Activated gamma-delta T cell treated with Interleukin-2 at 50 U/mL for 16 hours (primary cell): ENCODE measurements around the gene EYS.

ENCODE experiments used
- DNase-seq: peaks from one replicate; pipeline ENCODE4 v3.0.0-alpha.2; 2020

Gene EYS

GRCh38 chr6:64696053-64696452 lies 1011.0 kb downstream of the EYS start:
- no peak for DNase-seq

- no peak for DNase-seq
Observed at GRCh38 chr6:64694356-64694755, 1012.7 kb downstream of the EYS start.

GRCh38 chr6:64691064-64691463 lies 1016.0 kb downstream of the EYS start:
- no peak for DNase-seq

GRCh38 chr6:64685401-64685800 lies 1021.6 kb downstream of the EYS start:
- no peak for DNase-seq

- no peak for DNase-seq
Observed at GRCh38 chr6:64683682-64684081, 1023.3 kb downstream of the EYS start.

GRCh38 chr6:64681416-64682160 lies 1025.4 kb downstream of the EYS start:
- DNase-seq, result no peak

GRCh38 chr6:64680446-64680845 lies 1026.6 kb downstream of the EYS start:
- no peak for DNase-seq

GRCh38 chr6:64679416-64679815 lies 1027.6 kb downstream of the EYS start:
- DNase-seq, result no peak

GRCh38 chr6:64672651-64673050 lies 1034.4 kb downstream of the EYS start:
- DNase-seq, result no peak

- DNase-seq, result no peak
Observed at GRCh38 chr6:64672131-64672530, 1034.9 kb downstream of the EYS start.

- no peak for DNase-seq
Observed at GRCh38 chr6:64665137-64665536, 1041.9 kb downstream of the EYS start.

- no peak for DNase-seq
Observed at GRCh38 chr6:64664480-64664879, 1042.5 kb downstream of the EYS start.

GRCh38 chr6:64644024-64644423 lies 1063.0 kb downstream of the EYS start:
- no peak for DNase-seq

- DNase-seq, result no peak
Observed at GRCh38 chr6:64630901-64631300, 1076.1 kb downstream of the EYS start.

- no peak for DNase-seq
Observed at GRCh38 chr6:64622944-64623343, 1084.1 kb downstream of the EYS start.

GRCh38 chr6:64602993-64603392 lies 1104.0 kb downstream of the EYS start:
- DNase-seq, result no peak

- DNase-seq, result no peak
Observed at GRCh38 chr6:64591676-64592036, 1115.4 kb downstream of the EYS start.

- DNase-seq, result no peak
Observed at GRCh38 chr6:64590965-64591675, 1115.9 kb downstream of the EYS start.

GRCh38 chr6:64589961-64590360 lies 1117.1 kb downstream of the EYS start:
- no peak for DNase-seq

- no peak for DNase-seq
Observed at GRCh38 chr6:64580346-64580745, 1126.7 kb downstream of the EYS start.

- DNase-seq, result no peak
Observed at GRCh38 chr6:64553249-64553786, 1153.7 kb downstream of the EYS start.

- no peak for DNase-seq
Observed at GRCh38 chr6:64547594-64548268, 1159.3 kb downstream of the EYS start.

- no peak for DNase-seq
Observed at GRCh38 chr6:64539917-64540316, 1167.1 kb downstream of the EYS start.

- no peak for DNase-seq
Observed at GRCh38 chr6:64538722-64539121, 1168.3 kb downstream of the EYS start.
